Endothelial cell of umbilical vein (primary cell): Measurements from ENCODE around the gene SRGN. TPM values are rescaled to one million over a fixed set of nuclear protein-coding genes. Genes with fewer than 3 reads are reported as not detected.
A peak's percentile ranks its signal among the peaks of the same experiment; 100 is the strongest.

ENCODE experiments used
- BruUV-seq: library from RNA; stranded (reverse); fragments of 400-500 nt; replicated peaks from 2 replicates; lab custom pipeline; 2021; lab: Mats Ljungman, UMichigan
- CTCF ChIA-PET: fragments of 300-600, 350-600 bp; sonication (Branson Sonifier 250); formaldehyde crosslinking; loops from one replicate; lab custom pipeline; 2021; ENCODE audit warnings: antibody characterized with exemption, inconsistent platforms; lab: Charles Lee
- POLR2A ChIA-PET: fragments of 300-600, 350-600 bp; sonication (Branson Sonifier 250); formaldehyde crosslinking; loops from one replicate; lab custom pipeline; 2021; ENCODE audit warnings: antibody characterized with exemption, inconsistent platforms; lab: Charles Lee
- DNase-seq: peaks from one replicate; pipeline ENCODE4 v3.0.0-alpha.2; 2011; ENCODE audit warnings: low read depth, low spot score
- FAIRE-seq: peaks from 2 replicates; lab custom pipeline; 2011; peaks lifted over from hg19 to GRCh38; lab: Jason Lieb, UNC
- H2AFZ ChIP-seq: 2 replicates; pipeline ENCODE4 v1.6.0; 2012; ENCODE audit warnings: low read depth, low read length, control low read depth, inconsistent platforms
- H3K27ac ChIP-seq: 2 replicates; pipeline ENCODE4 v1.5.1; 2011; ENCODE audit warnings: low read depth, mild to moderate bottlenecking, control low read depth, low read length, moderate library complexity; ENCODE audit not compliant: insufficient read depth
- H3K27me3 ChIP-seq, 2 experiments: 2 replicates each; pipeline versions ENCODE4 v1.6.0 to v1.6.1; 2011; ENCODE audit warnings: low read length in 2 of 2, mixed read lengths in 1 of 2; ENCODE audit not compliant: control insufficient read depth in 2 of 2, insufficient read depth in 2 of 2
- H3K36me3 ChIP-seq, 2 experiments: 2 replicates in 1 of 2; 3 replicates in 1 of 2; pipeline ENCODE4 v1.5.1; 2011; ENCODE audit warnings: low read length in 2 of 2, mild to moderate bottlenecking in 1 of 2, moderate library complexity in 1 of 2; ENCODE audit not compliant: control insufficient read depth in 2 of 2, insufficient read depth in 2 of 2; ENCODE audit errors: extremely low read depth in 1 of 2
- H3K4me1 ChIP-seq: 3 replicates; pipeline ENCODE4 v1.5.1; 2011; ENCODE audit warnings: mild to moderate bottlenecking, low read length; ENCODE audit not compliant: control insufficient read depth, insufficient read depth; ENCODE audit errors: extremely low read depth
- H3K4me2 ChIP-seq: 2 replicates; pipeline ENCODE4 v1.6.1; 2011; ENCODE audit warnings: low read length, control low read depth, mixed read lengths; ENCODE audit not compliant: insufficient read depth
- H3K4me3 ChIP-seq, 3 experiments: fragments of 200-600 bp in 1 of 3; sonication (generic), shearing (Covaris generic) in 1 of 3; replicated peaks in 1 of 3; 2 replicates each; pipeline ENCODE4 v1.5.1; 2011 to 2016; ENCODE audit warnings: control low read depth in 3 of 3, low read length in 3 of 3, mild to moderate bottlenecking in 2 of 3, inconsistent platforms in 1 of 3, low read depth in 1 of 3, moderate library complexity in 1 of 3; ENCODE audit not compliant: insufficient read depth in 1 of 3
- H3K79me2 ChIP-seq: 2 replicates; pipeline ENCODE4 v1.6.0; 2012; ENCODE audit warnings: low read length, inconsistent platforms; ENCODE audit not compliant: control insufficient read depth, insufficient read depth
- H3K9ac ChIP-seq: replicated peaks from 2 replicates; pipeline ENCODE3; 2011; ENCODE audit warnings: low read length, control low read depth; ENCODE audit not compliant: insufficient read depth; ENCODE audit errors: extremely low read depth
- H3K9me1 ChIP-seq: replicated peaks from 3 replicates; pipeline ENCODE4 v1.6.0; 2011; ENCODE audit warnings: mild to moderate bottlenecking, low read length; ENCODE audit not compliant: control insufficient read depth, insufficient read depth; ENCODE audit errors: extremely low read depth
- H3K9me3 ChIP-seq: replicated peaks from 2 replicates; pipeline ENCODE4 v1.5.1; 2012; ENCODE audit warnings: low read length, inconsistent platforms; ENCODE audit not compliant: control insufficient read depth, insufficient read depth
- H4K20me1 ChIP-seq: replicated peaks from 2 replicates; pipeline ENCODE3; 2011; ENCODE audit warnings: mild to moderate bottlenecking, low read length; ENCODE audit not compliant: control insufficient read depth, insufficient read depth; ENCODE audit errors: extremely low read depth
- FOS ChIP-seq: IDR thresholded peaks from 2 replicates; pipeline ENCODE4 v1.6.1; 2011; ENCODE audit warnings: mild to moderate bottlenecking, low read length, moderate library complexity, borderline replicate concordance; ENCODE audit not compliant: insufficient read depth
- GATA2 ChIP-seq: IDR thresholded peaks from 2 replicates; pipeline ENCODE4 v1.7.0; 2011; ENCODE audit warnings: low read depth, mild to moderate bottlenecking, moderate library complexity, mixed read lengths, low read length; ENCODE audit not compliant: insufficient read length, insufficient read depth
- JUN ChIP-seq: IDR thresholded peaks from 2 replicates; pipeline ENCODE4 v1.6.1; 2011; ENCODE audit warnings: borderline replicate concordance, low read depth; ENCODE audit not compliant: insufficient read length, insufficient read depth
- POLR2AphosphoS5 ChIP-seq: IDR thresholded peaks from 2 replicates; pipeline ENCODE4 v1.6.1; 2012; ENCODE audit warnings: low read depth, mild to moderate bottlenecking, control low read depth, low read length, moderate library complexity; ENCODE audit not compliant: insufficient read depth
- dilution Hi-C: fragments of 300-500 bp; cut with MboI; formaldehyde crosslinking; loops from one replicate; pipeline ENCODE4 v1.15.0; 2019; ENCODE audit warnings: low sequenced_read_pairs; ENCODE audit not compliant: extremely low pct_ligation_motif_present
- intact Hi-C: fragments of 100-400 bp; cut with micrococcal nuclease; formaldehyde crosslinking; loops from one replicate; pipeline ENCODE4 v1.10.0; 2022
- polyA plus RNA-seq, 4 experiments: library from polyadenylated mRNA; depleted of rRNA in 3 of 4; stranded (reverse) in 3 of 4; unstranded in 1 of 4; fragments of >200 nt; gene quantifications; 2 replicates each; pipeline versions ENCODE4 v1.2.1 to v1.2.3, GENCODE V29; 2011 to 2012; ENCODE audit warnings: missing spikeins in 1 of 4
- total RNA-seq: library from RNA; stranded (reverse); gene quantifications from 2 replicates; pipeline ENCODE4 v1.2.3, GENCODE V29; 2021
- TF ChIP-seq, protein P1 (sequence below), 2 donors: IDR thresholded peaks; 1 replicate in 1 of 2; 2 replicates in 1 of 2; pipeline ENCODE4 v1.5.1; 2011; ENCODE audit warnings: low read length in 2 of 2, mild to moderate bottlenecking in 2 of 2, moderate library complexity in 2 of 2, control low read depth in 1 of 2, inconsistent platforms in 1 of 2, low read depth in 1 of 2; ENCODE audit not compliant: insufficient read depth in 1 of 2; ENCODE audit errors: extremely low read depth in 1 of 2

Gene SRGN
- total and polyA plus RNA-seq, 2 donors (not counting 3 experiments of a cell fraction or from before 2014, with no cell fraction given), result 384 to 450 TPM

DNA sequence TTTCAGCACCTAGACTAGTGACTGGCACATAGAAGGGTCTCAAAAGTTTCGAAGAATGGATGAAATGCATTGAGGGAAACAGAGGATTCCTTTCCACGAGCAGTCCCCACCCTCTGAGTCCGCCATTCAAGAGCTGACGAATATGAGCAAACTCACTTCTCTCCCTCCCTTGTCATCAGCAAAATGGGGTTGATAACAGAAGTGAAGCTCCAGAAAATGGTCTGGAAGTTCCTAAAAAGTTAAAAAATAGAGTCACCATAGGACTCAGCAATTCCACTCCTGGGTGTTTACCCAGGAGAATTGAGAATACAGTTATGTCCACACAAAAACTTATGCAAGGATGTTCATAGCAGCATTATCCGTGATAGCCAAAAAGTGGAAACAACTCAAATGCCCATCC lies 25.0 kb upstream of the SRGN start:
- no peaks in the 10 kb centered on the region for H3K9me1 ChIP-seq
- H3K27ac ChIP-seq, result peak overlapping the region; percentile 91
- H3K79me2 ChIP-seq, result no peaks in the 10 kb centered on the region
- CTCF ChIA-PET, result interaction anchor here (1.3 to 1.5 kb wide), 5 partner anchors 14 to 58 kb away, joined by 3 to 7 read pairs (median 5); partner anchors contain the start of gene SRGN
- DNase-seq (no peak), FAIRE-seq (no peak)
- H3K36me3 ChIP-seq, result no peaks in the 10 kb centered on the region
- POLR2A ChIA-PET, result no interaction called here
- no peaks in the 10 kb centered on the region for H3K9me3 ChIP-seq
- H3K9ac ChIP-seq, result no peak overlapping the region
- H4K20me1 ChIP-seq, result no peaks in the 10 kb centered on the region
- TF ChIP-seq GATA2 (no peak), POLR2AphosphoS5 (no peak), JUN (no peak), FOS (no peak)
- TF ChIP-seq, protein P1, sequence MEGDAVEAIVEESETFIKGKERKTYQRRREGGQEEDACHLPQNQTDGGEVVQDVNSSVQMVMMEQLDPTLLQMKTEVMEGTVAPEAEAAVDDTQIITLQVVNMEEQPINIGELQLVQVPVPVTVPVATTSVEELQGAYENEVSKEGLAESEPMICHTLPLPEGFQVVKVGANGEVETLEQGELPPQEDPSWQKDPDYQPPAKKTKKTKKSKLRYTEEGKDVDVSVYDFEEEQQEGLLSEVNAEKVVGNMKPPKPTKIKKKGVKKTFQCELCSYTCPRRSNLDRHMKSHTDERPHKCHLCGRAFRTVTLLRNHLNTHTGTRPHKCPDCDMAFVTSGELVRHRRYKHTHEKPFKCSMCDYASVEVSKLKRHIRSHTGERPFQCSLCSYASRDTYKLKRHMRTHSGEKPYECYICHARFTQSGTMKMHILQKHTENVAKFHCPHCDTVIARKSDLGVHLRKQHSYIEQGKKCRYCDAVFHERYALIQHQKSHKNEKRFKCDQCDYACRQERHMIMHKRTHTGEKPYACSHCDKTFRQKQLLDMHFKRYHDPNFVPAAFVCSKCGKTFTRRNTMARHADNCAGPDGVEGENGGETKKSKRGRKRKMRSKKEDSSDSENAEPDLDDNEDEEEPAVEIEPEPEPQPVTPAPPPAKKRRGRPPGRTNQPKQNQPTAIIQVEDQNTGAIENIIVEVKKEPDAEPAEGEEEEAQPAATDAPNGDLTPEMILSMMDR (IDR thresholded peaks at IDR 0.05; ENCODE audit: extremely low read depth in 1 of 2, insufficient read depth in 1 of 2, low read depth in 1 of 2, low read length in 2 of 2), result no peak
- H3K4me3 ChIP-seq, result no peak overlapping the region
- dilution Hi-C loops, result no loop called here
- intact Hi-C loops, result loop anchor here (1.0 kb wide), 1 partner anchor 162 kb away; the partner anchor contains the start of gene DDX50
- H2AFZ ChIP-seq, result no peak overlapping the region
- no peak overlapping the region for H3K4me2 ChIP-seq
- peaks cover 44% of the 10 kb centered on the region for H3K4me1 ChIP-seq
- no peaks in the 10 kb centered on the region for H3K27me3 ChIP-seq
- BruUV-seq, result no TSS peak
